ENCODE results near the gene PLBD1.

PLBD1 gene

GRCh38 chr12:14481201-14481600 is 86.5 kb downstream of the PLBD1 start:
- TF ChIP-seq SIN3A (IDR thresholded peaks at IDR 0.05; ENCODE audit: borderline replicate concordance, insufficient read depth, low read length) (no peak), TAF1 (IDR thresholded peaks at IDR 0.05; ENCODE audit: borderline replicate concordance, insufficient read depth, low read length) (no peak), POLR2AphosphoS5 (IDR thresholded peaks at IDR 0.05; ENCODE audit: low read depth, low read length) (no peak), FOXP2 (optimal IDR thresholded peaks at IDR 0.05; ENCODE audit: borderline replicate concordance, extremely low read depth, extremely low read length, insufficient read depth) (no peak)
- TF ChIP-seq, protein P1, sequence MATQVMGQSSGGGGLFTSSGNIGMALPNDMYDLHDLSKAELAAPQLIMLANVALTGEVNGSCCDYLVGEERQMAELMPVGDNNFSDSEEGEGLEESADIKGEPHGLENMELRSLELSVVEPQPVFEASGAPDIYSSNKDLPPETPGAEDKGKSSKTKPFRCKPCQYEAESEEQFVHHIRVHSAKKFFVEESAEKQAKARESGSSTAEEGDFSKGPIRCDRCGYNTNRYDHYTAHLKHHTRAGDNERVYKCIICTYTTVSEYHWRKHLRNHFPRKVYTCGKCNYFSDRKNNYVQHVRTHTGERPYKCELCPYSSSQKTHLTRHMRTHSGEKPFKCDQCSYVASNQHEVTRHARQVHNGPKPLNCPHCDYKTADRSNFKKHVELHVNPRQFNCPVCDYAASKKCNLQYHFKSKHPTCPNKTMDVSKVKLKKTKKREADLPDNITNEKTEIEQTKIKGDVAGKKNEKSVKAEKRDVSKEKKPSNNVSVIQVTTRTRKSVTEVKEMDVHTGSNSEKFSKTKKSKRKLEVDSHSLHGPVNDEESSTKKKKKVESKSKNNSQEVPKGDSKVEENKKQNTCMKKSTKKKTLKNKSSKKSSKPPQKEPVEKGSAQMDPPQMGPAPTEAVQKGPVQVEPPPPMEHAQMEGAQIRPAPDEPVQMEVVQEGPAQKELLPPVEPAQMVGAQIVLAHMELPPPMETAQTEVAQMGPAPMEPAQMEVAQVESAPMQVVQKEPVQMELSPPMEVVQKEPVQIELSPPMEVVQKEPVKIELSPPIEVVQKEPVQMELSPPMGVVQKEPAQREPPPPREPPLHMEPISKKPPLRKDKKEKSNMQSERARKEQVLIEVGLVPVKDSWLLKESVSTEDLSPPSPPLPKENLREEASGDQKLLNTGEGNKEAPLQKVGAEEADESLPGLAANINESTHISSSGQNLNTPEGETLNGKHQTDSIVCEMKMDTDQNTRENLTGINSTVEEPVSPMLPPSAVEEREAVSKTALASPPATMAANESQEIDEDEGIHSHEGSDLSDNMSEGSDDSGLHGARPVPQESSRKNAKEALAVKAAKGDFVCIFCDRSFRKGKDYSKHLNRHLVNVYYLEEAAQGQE (IDR thresholded peaks at IDR 0.05; ENCODE audit: insufficient read depth in 1 of 2, low read depth in 2 of 2, low read length in 2 of 2) = no peak

DNA sequence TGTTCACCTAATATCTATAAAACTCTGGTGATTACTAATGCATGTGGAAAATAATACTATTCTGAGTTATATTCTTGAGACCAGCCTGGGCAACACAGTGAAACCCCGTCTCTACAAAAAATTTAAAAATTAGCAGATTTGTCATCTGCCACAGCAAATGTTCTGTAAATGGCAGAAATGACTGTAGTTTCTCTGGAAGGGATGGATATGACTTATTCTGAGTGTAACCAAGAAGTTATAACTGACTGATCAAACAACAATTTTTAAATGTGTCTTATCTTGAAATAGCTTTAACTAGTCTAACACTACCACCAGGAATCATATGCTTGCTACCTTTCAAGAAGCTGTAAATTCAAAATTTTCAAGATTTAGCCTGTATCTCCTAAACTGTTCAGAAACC is 88.7 kb downstream of the PLBD1 start:
- TF ChIP-seq POLR2AphosphoS5 (IDR thresholded peaks at IDR 0.05; ENCODE audit: low read depth, low read length) (no peak), FOXP2 (optimal IDR thresholded peaks at IDR 0.05; ENCODE audit: borderline replicate concordance, extremely low read depth, extremely low read length, insufficient read depth) (no peak), TAF1 (IDR thresholded peaks at IDR 0.05; ENCODE audit: borderline replicate concordance, insufficient read depth, low read length) (no peak), SIN3A (IDR thresholded peaks at IDR 0.05; ENCODE audit: borderline replicate concordance, insufficient read depth, low read length) (no peak)
- TF ChIP-seq, protein P1 (IDR thresholded peaks at IDR 0.05; ENCODE audit: insufficient read depth in 1 of 2, low read depth in 2 of 2, low read length in 2 of 2) = no peak

DNA sequence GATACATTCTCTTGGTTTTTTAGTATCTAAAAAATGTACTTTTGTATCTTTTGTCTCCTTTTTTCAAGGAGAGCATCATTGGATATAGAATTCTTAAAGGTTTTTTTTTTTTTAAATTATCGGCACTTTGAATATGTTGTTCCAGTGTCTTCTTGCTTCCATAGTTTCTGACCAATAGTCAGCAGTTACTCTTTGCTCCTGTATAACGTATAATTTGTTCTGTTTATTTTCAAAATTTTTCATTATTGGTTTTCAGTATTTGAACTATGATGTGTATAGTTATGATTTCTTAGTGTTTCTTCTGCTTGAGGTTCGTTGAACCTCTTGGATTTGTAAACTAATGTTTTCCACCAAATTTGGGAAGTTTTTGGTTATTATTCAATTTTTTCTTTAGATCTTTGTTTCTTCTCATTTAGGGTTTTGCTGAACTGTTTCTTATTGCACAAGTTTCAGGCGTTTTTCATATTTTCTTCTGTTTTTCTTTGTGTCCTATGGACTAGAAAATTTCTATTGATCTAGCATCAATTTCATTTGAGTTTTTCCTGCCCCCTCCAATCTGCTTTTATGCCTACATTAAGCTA is 93.9 kb downstream of the PLBD1 start:
- no peak for TF ChIP-seq SIN3A (IDR thresholded peaks at IDR 0.05; ENCODE audit: borderline replicate concordance, insufficient read depth, low read length)
- TF ChIP-seq FOXP2 (optimal IDR thresholded peaks at IDR 0.05; ENCODE audit: borderline replicate concordance, extremely low read depth, extremely low read length, insufficient read depth) = no peak
- no peak for TF ChIP-seq TAF1 (IDR thresholded peaks at IDR 0.05; ENCODE audit: borderline replicate concordance, insufficient read depth, low read length)
- TF ChIP-seq POLR2AphosphoS5 (IDR thresholded peaks at IDR 0.05; ENCODE audit: low read depth, low read length) = no peak
- TF ChIP-seq, protein P1 (IDR thresholded peaks at IDR 0.05; ENCODE audit: insufficient read depth in 1 of 2, low read depth in 2 of 2, low read length in 2 of 2) = no peak

GRCh38 chr12:14471497-14471896 is 96.2 kb downstream of the PLBD1 start:
- TF ChIP-seq, protein P1 (IDR thresholded peaks at IDR 0.05; ENCODE audit: insufficient read depth in 1 of 2, low read depth in 2 of 2, low read length in 2 of 2) = no peak
- TF ChIP-seq SIN3A (IDR thresholded peaks at IDR 0.05; ENCODE audit: borderline replicate concordance, insufficient read depth, low read length) = no peak
- TF ChIP-seq POLR2AphosphoS5 (IDR thresholded peaks at IDR 0.05; ENCODE audit: low read depth, low read length) = no peak
- TF ChIP-seq TAF1 (IDR thresholded peaks at IDR 0.05; ENCODE audit: borderline replicate concordance, insufficient read depth, low read length) = no peak
- TF ChIP-seq FOXP2 (optimal IDR thresholded peaks at IDR 0.05; ENCODE audit: borderline replicate concordance, extremely low read depth, extremely low read length, insufficient read depth) = no peak

Data from PFSK-1 (cell line).